Mesothelial cell of epicardium (in vitro differentiated cells): ENCODE measurements around the gene IMPDH1. TPM values are rescaled to one million over a fixed set of nuclear protein-coding genes. Genes with fewer than 3 reads are reported as not detected.

Experiments
- DNase-seq, 2 experiments: peaks; one replicate each; pipeline ENCODE4 v3.0.0; 2021; ENCODE audit warnings: low spot score in 2 of 2; ENCODE audit not compliant: unreplicated experiment in 2 of 2
- H3K27ac Mint-ChIP-seq: 2 replicates; pipeline ENCODE4 v1.8.0; 2021; ENCODE audit warnings: mixed read lengths
- H3K27me3 Mint-ChIP-seq: 2 replicates; pipeline ENCODE4 v1.8.0; 2021; ENCODE audit warnings: low read depth, mixed read lengths
- H3K36me3 Mint-ChIP-seq: 2 replicates; pipeline ENCODE4 v1.8.0; 2021; ENCODE audit warnings: mixed read lengths
- H3K4me1 Mint-ChIP-seq: 2 replicates; pipeline ENCODE4 v1.8.0; 2021; ENCODE audit warnings: mixed read lengths
- H3K4me3 Mint-ChIP-seq: 2 replicates; pipeline ENCODE4 v1.8.0; 2021; ENCODE audit warnings: mild to moderate bottlenecking, moderate library complexity, mixed read lengths
- H3K9me3 Mint-ChIP-seq: 2 replicates; pipeline ENCODE4 v1.8.0; 2021; ENCODE audit warnings: mixed read lengths
- CTCF ChIP-seq: fragments of 200-600 bp; sonication (generic); IDR thresholded peaks from one replicate; pipeline ENCODE4 v1.5.0; 2021; ENCODE audit warnings: antibody characterized with exemption; ENCODE audit not compliant: unreplicated experiment
- total RNA-seq: library from RNA; stranded (reverse); gene quantifications from 3 replicates; pipeline ENCODE4 v1.2.1, GENCODE V29; 2021

The IMPDH1 gene
- total RNA-seq, 1 donor from 2014 or later = 39.3 TPM

GRCh38 chr7:128343554-128344430, 66.0 kb downstream of the IMPDH1 start, which contains the start of gene RBM28:
Gene RBM28 (minus strand): TSS chr7:128343908. CDS start chr7:128343793, 115 bp downstream.
- no peaks in the 10 kb centered on the region for H3K27me3 Mint-ChIP-seq
- peaks cover 16% of the 10 kb centered on the region for H3K4me1 Mint-ChIP-seq
- H3K9me3 Mint-ChIP-seq = no peaks in the 10 kb centered on the region
- H3K36me3 Mint-ChIP-seq = peaks cover 2% of the 10 kb centered on the region
- H3K4me3 Mint-ChIP-seq = peak within 1 kb of the TSS; percentile 92
- DNase-seq = peak; percentile 66 to 91
- H3K27ac Mint-ChIP-seq = peak within 1 kb of the TSS; percentile 96
- no peak for TF ChIP-seq CTCF

Other genes with a start within 250 kb of the IMPDH1 start
- not detected in 3 replicates for gene LEP, start 168.7 kb downstream of the IMPDH1 start, total RNA-seq
- 76.8 to 80.6 TPM (median 78.5 TPM) in 3 replicates for gene RBM28, start 66.1 kb downstream of the IMPDH1 start, total RNA-seq
- 7.9 to 9.5 TPM (median 9.1 TPM) in 3 replicates for gene PRRT4, start 48.3 kb downstream of the IMPDH1 start, total RNA-seq
- gene HILPDA, start 45.9 kb upstream of the IMPDH1 start, total RNA-seq = 25.1 to 27.1 TPM (median 25.6 TPM) in 3 replicates
- 33.9 to 40.6 TPM (median 39.9 TPM) in 3 replicates for gene METTL2B, start 66.8 kb upstream of the IMPDH1 start, total RNA-seq